Esophagus muscularis mucosa (tissue), 4 donors: Measurements from ENCODE around the gene RDH14. TPM values are rescaled to one million over a fixed set of nuclear protein-coding genes. Genes with fewer than 3 reads are reported as not detected.

Source experiments
- DNase-seq: peaks from one replicate; pipeline ENCODE4 v3.0.0-alpha.2; 2017; ENCODE audit errors: extremely low spot score
- H3K27ac ChIP-seq, 4 donors: fragments of 200-600 bp; sonication (generic); replicated peaks in 1 of 4; 1 replicate in 3 of 4; 2 replicates in 1 of 4; pipeline ENCODE4 v1.5.1; 2016 to 2019; ENCODE audit warnings: mild to moderate bottlenecking in 1 of 4
- H3K27me3 ChIP-seq, 4 donors: fragments of 200-600 bp; sonication (generic); one replicate each; pipeline versions ENCODE4 v1.5.1 to v1.6.0; 2016 to 2019
- H3K36me3 ChIP-seq, 4 donors: fragments of 200-600 bp; sonication (generic); one replicate each; pipeline ENCODE4 v1.5.1; 2016 to 2019
- H3K4me1 ChIP-seq, 4 donors: fragments of 200-600 bp; sonication (generic); one replicate each; pipeline ENCODE4 v1.5.1; 2016 to 2019
- H3K4me3 ChIP-seq, 4 donors: fragments of 200-600 bp; sonication (generic); 1 replicate in 2 of 4; 2 replicates in 2 of 4; pipeline ENCODE4 v1.5.1; 2016 to 2019; ENCODE audit warnings: mild to moderate bottlenecking in 4 of 4, moderate library complexity in 1 of 4
- H3K9me3 ChIP-seq, 4 donors: fragments of 200-600 bp; sonication (generic); 1 replicate in 3 of 4; 2 replicates in 1 of 4; pipeline ENCODE4 v1.5.1; 2016 to 2019
- CTCF ChIP-seq, 3 experiments: fragments of 200-600 bp in 2 of 3; fragments of 450-650 bp in 1 of 3; sonication (generic) in 2 of 3; IDR thresholded peaks; one replicate each; pipeline ENCODE4 v1.5.1; 2017 to 2019; ENCODE audit warnings: antibody characterized with exemption in 3 of 3, mild to moderate bottlenecking in 2 of 3, moderate library complexity in 1 of 3
- EP300 ChIP-seq: sonication (generic); formaldehyde crosslinking; IDR thresholded peaks from one replicate; pipeline ENCODE4 v1.6.1; 2017; ENCODE audit warnings: antibody characterized with exemption
- POLR2A ChIP-seq: fragments of 450-650 bp; IDR thresholded peaks from one replicate; pipeline ENCODE4 v1.6.1; 2017; ENCODE audit warnings: antibody characterized with exemption, moderate library complexity, mild to moderate bottlenecking, low read depth
- POLR2AphosphoS5 ChIP-seq, 2 donors: sonication (generic); formaldehyde crosslinking; IDR thresholded peaks; one replicate each; pipeline ENCODE4 v1.6.1; 2017; ENCODE audit warnings: antibody characterized with exemption in 2 of 2
- WGBS: methylation state at CpG from one replicate; pipeline ENCODE4 v1.1.5; 2018; 5-methylcytosine and 5-hydroxymethylcytosine counted together
- intact Hi-C: fragments of 100-400 bp; cut with DNase I; formaldehyde crosslinking; loops from one replicate; pipeline ENCODE4 v1.15.1; 2023
- total RNA-seq, 4 donors: library from RNA; depleted of rRNA; stranded (reverse); fragments of >200 nt; gene quantifications; one replicate each; pipeline versions ENCODE4 v1.1.0 to v1.2.1, GENCODE V29; 2016

Gene RDH14
- total RNA-seq, 4 donors from 2014 or later: 56.9 to 72.2 (median 65.1) TPM

- no peaks in the 10 kb centered on the region for H3K36me3 ChIP-seq
- H3K4me1 ChIP-seq: peaks cover 55 to 92% (median 83%) of the 10 kb centered on the region in 4 donors
- peak overlapping the region; percentile 8 to 86 (median 78) for H3K27ac ChIP-seq
- TF ChIP-seq EP300 (no peak), POLR2A (no peak), CTCF (IDR thresholded peaks at IDR 0.05) (no peak), POLR2AphosphoS5 (IDR thresholded peaks at IDR 0.05) (no peak)
- H3K27me3 ChIP-seq: no peaks in the 10 kb centered on the region
- no peaks in the 10 kb centered on the region for H3K9me3 ChIP-seq
- DNase-seq: no peak
- intact Hi-C loops: loop anchor here (5.0 to 10.0 kb wide), 2 partner anchors 35 to 462 kb away; no protein-coding TSS in a partner anchor
- no peak overlapping the region for H3K4me3 ChIP-seq
- WGBS: 89% methylated on average over 2 of the region's 2 CpGs
Observed at GRCh38 chr2:18522484-18523146, 37.8 kb downstream of the RDH14 start.

GRCh38 chr2:18520451-18521425, 39.7 kb downstream of the RDH14 start:
- H3K27me3 ChIP-seq: no peaks in the 10 kb centered on the region
- peaks cover 36 to 93% (median 89%) of the 10 kb centered on the region in 4 donors for H3K4me1 ChIP-seq
- WGBS: 21% methylated on average over 12 of the region's 16 CpGs
- peak; percentile 98 for DNase-seq
- H3K27ac ChIP-seq: peak overlapping the region; percentile 77 to 86 (median 81)
- intact Hi-C loops: loop anchor here (1.0 to 10.0 kb wide), 4 partner anchors 37 to 1343 kb away; no protein-coding TSS in a partner anchor
- H3K36me3 ChIP-seq: no peaks in the 10 kb centered on the region
- peak; percentile 36 to 48 for TF ChIP-seq POLR2AphosphoS5 (IDR thresholded peaks at IDR 0.05)
- no peak for TF ChIP-seq EP300
- no peak for TF ChIP-seq POLR2A
- TF ChIP-seq CTCF (IDR thresholded peaks at IDR 0.05): peak; percentile 90 to 94 (median 91)
- no peak overlapping the region for H3K4me3 ChIP-seq
- no peaks in the 10 kb centered on the region for H3K9me3 ChIP-seq

GRCh38 chr2:18519914-18520450, 40.5 kb downstream of the RDH14 start:
- intact Hi-C loops: loop anchor here (1.0 to 10.0 kb wide), 5 partner anchors 37 to 1343 kb away; no protein-coding TSS in a partner anchor
- peaks cover 33 to 93% (median 89%) of the 10 kb centered on the region in 4 donors for H3K4me1 ChIP-seq
- DNase-seq: no peak

More at GRCh38 chr2:18519914-18520450, 40.5 kb downstream of the RDH14 start:
- TF ChIP-seq EP300: no peak
- no peak for TF ChIP-seq POLR2AphosphoS5 (IDR thresholded peaks at IDR 0.05)
- no peak for TF ChIP-seq POLR2A
- no peak for TF ChIP-seq CTCF (IDR thresholded peaks at IDR 0.05)
- 36% methylated on average over 7 of the region's 7 CpGs for WGBS
- H3K27me3 ChIP-seq: no peaks in the 10 kb centered on the region
- H3K36me3 ChIP-seq: no peaks in the 10 kb centered on the region
- no peak overlapping the region for H3K4me3 ChIP-seq
- H3K27ac ChIP-seq: peak overlapping the region; percentile 77 to 86 (median 81)
- H3K9me3 ChIP-seq: no peaks in the 10 kb centered on the region
